ENCODE data around the gene TMPRSS11A.

TMPRSS11A gene, protein sequence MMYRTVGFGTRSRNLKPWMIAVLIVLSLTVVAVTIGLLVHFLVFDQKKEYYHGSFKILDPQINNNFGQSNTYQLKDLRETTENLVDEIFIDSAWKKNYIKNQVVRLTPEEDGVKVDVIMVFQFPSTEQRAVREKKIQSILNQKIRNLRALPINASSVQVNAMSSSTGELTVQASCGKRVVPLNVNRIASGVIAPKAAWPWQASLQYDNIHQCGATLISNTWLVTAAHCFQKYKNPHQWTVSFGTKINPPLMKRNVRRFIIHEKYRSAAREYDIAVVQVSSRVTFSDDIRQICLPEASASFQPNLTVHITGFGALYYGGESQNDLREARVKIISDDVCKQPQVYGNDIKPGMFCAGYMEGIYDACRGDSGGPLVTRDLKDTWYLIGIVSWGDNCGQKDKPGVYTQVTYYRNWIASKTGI

DNA sequence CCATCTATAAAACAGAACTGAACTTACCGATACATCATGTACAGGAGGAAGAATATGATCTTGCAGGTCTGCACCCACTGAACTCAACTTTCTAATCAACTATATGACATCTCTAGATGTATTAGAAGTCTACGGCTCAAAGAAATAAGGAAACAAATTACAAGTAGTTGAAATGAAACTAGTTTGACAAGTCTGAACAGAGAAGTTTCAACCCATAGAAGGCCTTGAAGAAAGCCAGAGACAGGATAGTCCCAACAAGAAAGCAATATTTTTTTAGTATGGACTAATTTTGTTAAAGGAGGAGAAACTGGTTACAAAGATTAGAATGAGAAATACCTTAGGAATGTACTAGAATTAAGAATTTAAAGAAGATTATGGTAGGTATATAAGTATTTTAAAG is at the start of gene TMPRSS11A:
TSS of gene TMPRSS11A (minus strand) at position 138 of the 400 bp plus-strand sequence. CDS start at position 38, 100 bp downstream.
- no peak for DNase-seq (ENCODE audit: low spot score)

DNA sequence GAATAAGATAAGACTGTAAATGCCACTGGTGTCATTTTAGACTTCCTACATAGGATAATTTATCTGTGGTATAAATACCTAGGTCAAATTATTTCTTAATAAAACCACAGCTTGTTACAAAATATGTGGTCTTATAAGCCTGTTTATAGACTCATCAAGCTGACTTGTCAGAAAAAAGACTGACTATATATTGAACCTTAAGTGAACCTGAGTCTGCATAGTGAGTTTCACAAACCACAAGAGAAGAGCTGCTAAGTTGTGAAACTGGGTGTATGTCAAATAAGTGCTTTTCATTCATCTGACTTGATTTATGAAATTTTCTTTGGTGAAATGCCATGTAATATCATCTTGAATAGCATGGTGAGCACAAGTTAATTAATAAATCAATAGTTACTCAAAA is 48.4 kb upstream of the TMPRSS11A start:
- DNase-seq (ENCODE audit: low spot score): no peak

DNA sequence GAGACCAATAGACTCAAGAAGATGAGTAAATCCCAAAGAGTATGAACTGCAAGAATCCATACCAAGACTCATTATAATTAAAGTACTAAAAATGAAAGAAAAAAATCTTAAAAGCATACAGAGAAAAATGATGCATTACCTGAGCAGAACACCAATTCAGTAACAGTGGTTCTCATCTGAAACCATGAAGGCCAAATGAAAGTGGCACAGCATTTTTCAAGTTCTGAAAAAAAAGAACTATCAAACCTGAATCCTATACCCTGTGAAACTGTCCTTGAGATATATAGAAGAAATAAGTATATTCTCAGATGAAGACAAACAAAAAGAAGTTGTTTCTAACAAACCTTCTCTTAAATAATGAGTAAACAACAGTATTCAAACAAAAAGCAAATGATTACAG is 39.6 kb upstream of the TMPRSS11A start:
- DNase-seq (ENCODE audit: low spot score): no peak

DNA sequence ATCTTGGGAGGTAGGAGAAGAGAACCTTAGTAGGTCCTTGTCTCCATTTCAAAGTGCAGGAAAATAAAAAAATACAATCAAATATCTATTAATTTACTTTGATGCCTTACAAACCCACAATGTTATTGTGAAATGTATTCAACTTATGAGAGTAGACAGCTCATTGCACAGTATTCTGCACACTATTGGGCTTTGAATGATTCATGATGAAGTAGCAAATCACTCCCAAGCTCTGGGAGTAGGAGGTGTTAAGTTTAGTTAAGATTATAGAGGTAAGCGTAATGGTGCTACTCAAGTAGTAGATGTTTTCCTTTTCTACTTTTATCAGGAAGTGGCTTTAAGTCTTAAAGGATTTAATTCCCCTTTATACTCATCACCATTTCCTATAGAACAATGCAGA is 32.8 kb upstream of the TMPRSS11A start:
- DNase-seq (ENCODE audit: low spot score): no peak

DNA sequence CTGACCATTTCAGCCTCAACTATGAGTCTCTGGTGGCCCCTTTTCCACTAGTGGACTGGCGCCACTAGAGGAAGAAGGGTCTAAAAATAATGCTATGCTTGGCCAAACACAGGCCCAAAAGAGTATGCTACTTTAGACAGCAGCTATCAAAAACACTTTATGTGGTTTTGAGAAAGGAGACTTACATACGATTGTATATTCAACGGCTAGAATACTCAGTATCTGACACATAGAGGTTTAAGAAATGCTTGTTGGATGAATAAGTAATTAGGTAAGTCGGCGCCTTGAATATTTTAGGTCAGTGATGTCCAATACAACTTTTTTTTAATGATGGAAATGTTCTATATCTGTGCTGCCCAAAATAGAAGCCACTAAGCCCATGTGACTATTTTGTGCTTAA is 25.7 kb upstream of the TMPRSS11A start:
- DNase-seq (ENCODE audit: low spot score): no peak

DNA sequence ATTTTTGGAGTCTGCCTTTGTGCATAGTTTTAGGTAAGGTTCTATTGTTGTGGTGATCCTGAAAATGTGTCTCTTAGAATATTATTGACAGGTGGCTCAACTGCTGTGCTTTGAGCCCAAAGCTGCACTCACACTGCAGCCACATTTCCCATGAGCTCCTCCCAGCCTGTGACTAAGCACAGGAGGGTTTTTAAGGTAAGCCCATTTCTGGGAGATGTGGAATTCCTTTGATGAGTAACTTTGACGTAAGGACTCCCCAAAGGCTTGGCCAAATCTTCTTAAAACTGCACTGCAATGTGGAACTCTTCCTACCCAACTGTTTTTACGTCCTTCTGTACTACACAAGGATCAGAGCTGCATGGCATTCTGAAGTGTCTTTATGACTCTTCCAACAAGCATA is 20.0 kb upstream of the TMPRSS11A start:
- DNase-seq (ENCODE audit: low spot score): no peak

DNA sequence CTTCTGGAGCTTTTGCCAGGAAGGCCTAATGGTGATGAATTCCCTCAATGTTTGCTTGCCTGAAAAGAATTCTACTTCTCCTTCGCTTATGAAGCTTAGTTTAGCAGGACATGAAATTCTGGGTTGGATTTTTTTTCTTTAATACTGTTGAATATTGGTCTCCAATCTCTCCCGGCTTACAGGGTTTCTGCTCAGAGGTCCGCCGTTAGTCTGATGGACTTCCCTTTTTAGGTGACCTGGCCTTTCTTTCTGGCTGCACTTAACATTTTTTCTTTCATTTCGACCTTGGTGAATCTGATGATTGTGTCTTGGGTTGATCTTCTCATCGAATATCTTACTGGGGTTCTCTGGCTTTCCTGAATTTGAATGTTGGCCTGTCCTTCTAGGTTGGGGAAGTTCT is 17.2 kb upstream of the TMPRSS11A start:
- DNase-seq (ENCODE audit: low spot score): no peak

DNA sequence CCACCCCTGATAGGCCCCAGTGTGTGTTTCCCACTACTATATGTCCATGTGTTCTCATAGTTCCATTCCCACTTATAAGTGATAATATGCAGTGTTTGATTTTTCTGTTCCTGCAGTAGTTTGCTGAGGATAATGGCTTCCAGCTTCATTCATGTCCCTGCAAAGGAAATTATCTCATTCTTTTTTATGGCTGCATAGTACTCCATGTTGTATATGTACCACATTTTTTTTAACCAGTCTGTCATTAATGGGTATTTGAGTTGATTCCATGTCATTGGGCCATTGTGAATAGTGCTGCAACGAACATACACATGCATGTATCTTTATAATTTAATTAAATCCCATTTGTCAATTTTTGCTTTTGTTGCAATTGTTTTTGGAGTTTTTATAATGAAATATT is 10.3 kb upstream of the TMPRSS11A start:
- no peak for DNase-seq (ENCODE audit: low spot score)

DNA sequence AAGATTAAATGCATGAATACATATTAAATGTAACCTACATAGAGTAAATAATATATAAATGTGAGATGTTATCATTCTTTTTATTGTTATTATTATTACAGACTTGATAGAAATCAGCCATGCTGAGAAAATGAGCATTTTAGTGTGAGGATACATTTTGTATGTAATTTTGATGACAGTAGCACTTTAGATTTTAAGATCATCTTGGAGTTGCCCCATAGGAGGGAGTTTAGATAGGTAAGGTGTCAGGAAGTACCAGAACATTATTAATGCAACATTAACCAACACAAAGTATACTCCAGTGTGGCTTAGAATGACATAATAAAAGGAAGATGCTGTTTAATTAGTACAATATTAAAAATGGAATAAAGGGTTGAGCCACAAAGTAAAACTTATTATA is 8.4 kb downstream of the TMPRSS11A start:
- no peak for DNase-seq (ENCODE audit: low spot score)

DNA sequence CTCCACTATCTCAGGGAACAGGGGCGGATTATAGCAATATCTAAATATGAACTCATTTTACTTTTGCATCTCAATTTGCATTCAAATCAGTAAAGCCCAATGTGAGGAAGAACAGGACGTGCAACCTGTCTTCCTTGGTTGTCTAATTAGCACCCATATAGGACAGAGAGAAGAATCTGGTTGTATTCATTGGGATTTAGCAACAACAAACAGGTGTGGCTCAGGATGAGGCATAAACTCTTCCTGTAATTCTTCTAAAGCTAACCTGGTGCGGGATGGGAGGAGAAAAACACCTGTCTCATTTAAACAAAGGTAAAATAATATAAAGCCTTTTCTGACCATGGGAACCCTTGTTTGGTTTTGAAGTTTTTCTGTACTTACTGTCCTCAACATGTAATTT is 22.2 kb downstream of the TMPRSS11A start:
- DNase-seq (ENCODE audit: low spot score): no peak

DNA sequence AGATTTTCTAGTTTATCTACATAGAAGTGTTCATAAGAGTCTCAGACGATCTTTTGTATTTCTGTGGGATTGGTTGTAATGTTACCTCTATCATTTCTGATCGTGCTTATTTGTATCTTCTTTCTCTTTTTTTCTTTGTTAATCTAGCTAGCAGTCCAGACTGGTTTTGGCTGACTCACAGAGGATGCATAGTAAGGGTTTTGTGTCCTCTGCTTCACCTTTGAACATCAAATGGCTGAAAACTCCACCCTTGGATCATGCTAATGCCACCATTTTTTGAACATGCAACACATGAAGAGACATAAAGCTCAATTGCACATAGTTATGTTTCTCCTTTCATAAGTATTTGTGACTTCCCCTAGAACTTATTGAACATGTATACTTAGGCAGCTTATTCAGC is 22.8 kb downstream of the TMPRSS11A start:
- no peak for DNase-seq (ENCODE audit: low spot score)

DNA sequence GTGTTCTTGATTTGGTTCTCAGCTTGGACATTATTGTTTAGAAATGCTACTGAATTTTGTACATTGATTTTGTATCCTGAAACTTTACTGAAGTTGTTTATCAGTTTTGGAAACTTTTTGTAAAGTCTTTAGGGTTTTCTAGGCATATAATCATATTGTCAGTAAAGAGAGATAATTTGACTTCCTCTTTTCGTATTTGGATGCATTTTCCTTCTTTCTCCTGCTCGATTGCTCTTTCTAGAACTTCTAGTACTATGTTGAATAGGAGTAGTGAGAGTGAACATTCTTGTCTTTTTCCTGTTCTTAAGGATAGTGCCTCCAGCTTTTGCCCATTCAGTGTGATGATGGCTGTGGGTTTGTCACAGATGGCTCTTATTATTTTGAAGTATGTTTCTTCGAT is 24.1 kb downstream of the TMPRSS11A start:
- DNase-seq (ENCODE audit: low spot score): no peak

DNA sequence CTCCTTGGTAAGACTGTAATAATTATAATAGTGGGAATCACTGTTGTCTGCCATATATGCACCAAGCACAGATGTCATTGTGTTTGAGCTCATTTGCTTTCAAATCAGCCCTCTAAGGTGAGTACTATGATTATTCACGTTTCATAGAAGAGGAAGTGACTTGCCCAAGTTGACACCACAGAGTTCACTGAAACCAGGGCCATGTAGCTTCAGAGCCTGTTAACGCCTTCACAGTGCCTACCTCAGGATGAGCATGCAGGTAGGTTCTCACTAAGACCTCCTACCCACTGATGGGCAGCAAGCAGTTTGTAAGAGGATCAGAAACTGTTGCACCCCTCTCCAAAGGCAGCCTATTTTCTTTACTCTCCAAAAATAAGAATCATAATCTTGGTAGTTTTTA is 27.4 kb downstream of the TMPRSS11A start:
- DNase-seq (ENCODE audit: low spot score): no peak

DNA sequence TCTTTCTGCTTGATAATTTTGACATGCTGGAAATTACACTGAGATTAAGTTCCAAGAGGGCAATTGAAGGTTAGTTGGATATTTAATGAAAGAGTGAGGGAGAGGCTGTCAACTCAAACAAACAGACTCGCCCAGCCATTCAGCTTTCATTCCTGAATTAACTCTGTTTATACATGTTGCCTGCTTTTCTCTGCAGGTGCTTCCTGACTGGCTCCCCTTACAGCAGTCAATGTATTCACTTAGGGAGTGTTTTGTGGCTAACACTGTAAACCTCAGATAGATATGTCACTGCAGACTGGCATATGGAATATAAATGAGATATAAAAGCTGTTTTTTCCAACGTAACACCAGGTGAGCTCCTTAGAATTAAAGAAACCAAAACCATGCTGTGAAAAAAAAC is 28.7 kb downstream of the TMPRSS11A start:
- DNase-seq (ENCODE audit: low spot score): no peak

DNA sequence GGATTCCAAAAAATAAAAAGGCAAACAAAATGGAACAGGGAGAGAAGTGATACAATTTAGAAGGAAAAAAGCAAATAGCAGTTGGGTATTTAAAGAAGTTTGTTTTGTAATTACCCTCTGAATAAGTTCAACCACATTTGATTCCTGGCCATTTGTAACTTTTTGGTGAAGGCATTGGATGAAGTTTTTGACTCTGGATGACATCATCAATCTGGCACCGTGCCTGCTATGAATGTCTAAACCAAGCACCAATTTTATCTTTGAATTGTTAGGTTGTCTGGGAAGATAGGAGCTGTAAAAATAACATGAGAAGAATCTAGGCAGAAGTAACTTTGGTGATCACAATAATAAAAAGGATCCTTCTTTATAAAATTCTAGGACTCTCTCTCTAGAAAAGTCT is 29.5 kb downstream of the TMPRSS11A start:
- no peak for DNase-seq (ENCODE audit: low spot score)

DNA sequence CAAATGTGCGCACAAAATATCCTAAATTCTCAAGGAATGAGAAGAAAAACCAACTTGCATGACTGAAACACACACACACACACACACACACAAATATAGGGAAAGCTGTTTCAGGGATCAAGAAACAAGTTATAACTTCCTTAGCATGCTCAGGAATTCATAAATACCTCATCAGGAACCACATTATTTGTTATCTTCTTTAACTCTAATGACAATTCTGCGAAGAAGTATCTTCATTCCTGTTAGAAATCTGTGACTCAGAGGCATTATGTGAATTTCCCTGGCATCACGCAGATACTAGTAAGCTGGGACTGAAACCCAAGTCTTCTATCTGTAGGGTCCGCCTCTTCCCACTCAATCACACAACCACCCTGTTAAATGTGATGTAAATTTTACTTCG is 30.3 kb downstream of the TMPRSS11A start:
- DNase-seq (ENCODE audit: low spot score): no peak

DNA sequence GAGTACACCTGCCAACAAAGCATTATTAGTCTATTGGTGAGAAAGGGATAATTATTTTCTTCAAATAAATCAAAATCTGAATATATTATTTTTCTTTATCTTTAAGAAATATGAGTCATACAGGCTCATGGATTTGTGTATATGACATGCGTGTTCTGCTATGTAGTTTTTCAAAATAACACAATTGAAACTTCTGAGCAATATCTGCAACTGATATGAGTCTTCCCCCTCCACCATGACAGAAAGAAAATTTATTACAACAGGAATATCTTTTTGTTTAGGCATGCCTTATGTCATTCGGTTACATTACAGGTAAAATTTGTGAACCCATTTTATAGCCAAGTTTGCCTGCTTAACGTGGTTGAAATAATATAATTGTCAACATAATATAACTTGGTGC is 32.0 kb downstream of the TMPRSS11A start:
- DNase-seq (ENCODE audit: low spot score): no peak

DNA sequence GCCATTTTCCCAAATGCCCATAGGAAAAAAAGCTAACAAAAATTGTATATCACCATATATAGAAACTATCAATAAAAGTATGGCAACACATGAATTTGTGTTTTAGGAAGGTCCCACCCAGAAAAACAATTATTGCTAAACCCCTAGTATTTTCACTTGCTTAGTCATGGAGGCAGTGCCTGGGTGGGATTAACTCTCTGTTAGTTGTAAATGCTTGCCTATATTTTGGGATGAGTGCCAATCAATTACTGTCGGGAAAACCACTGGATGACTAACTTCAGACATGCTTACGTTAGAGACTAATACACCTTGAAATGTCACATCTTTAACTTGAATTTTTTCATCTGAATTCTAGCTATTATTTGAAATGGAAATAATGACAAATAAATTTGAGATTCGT is 33.9 kb downstream of the TMPRSS11A start:
- DNase-seq (ENCODE audit: low spot score): no peak

DNA sequence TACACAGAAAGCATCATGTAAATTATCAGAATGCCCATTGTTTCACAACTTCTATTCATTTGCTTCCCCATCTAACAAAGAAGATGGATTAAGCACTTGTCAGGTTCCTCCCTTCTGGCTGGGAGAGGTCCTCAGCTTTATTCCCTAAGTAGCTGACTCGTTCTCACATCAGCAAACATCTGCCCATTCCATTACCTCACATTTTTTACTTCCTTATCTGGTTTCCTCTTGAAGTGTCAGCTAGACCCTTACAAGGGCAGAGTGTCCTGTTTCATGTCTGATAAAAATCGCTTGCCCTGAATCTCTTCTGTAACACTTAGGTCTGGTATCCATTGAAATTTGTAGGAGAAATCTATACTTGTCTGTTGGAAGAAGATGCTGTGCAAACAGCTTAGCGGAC is 34.7 kb downstream of the TMPRSS11A start:
- no peak for DNase-seq (ENCODE audit: low spot score)

DNA sequence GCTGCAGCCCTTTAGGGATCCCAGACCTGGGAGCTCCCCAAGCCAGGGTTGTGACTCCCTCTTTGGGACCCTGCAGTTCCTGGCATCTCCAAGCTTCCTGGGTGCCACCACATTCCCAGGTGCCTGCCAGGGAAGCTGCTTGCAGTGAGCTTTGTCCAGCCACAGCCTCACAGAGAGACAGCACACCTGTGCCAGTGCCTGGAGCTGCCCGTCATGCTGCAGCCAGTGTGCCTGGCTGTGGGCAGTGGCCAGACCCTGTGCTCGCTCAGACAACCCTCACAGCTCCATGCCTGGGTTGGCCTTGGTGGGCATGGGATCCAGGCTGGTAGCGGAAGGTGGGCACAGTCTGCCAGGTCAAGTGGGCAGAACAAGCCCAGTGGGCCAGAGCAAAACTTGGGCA is 36.0 kb downstream of the TMPRSS11A start:
- no peak for DNase-seq (ENCODE audit: low spot score)

DNA sequence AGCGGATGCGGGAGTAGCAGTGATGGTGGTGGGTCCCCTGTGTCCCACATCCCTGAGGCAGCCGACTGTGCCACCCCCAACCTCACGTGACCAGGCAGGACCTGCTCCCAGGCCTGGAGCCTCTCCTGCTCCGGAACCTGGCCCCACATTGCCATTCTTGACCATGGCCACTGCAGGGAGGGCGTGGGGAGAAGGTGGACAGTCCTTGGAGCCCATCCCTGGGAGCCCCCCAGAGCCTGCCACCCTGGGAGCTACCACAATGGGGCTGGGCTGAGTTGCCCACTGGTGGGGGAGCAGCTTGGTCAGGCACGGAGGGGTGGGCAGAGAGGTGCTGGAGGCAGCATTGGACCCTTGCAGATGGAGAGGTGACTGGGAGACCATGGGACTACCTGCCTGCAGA is 36.8 kb downstream of the TMPRSS11A start:
- no peak for DNase-seq (ENCODE audit: low spot score)

DNA sequence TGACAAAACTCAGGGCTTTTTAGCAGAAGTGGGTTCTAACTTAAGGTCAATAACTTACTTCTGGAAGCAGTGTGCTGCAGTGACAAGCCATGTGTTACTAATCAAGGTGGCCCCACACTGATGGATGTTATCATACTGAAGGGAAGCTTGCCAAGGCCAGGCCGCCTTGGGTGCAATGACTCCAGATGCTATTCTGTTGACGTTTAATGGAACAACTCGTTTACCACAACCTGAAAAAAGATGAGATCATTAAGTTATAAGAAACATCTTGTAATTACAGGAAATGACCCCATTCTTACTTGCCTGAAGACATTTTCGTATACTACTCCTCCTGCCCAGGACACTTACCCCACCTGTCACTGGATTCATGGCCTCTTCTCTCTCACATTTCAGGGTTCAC is 40.6 kb downstream of the TMPRSS11A start:
- no peak for DNase-seq (ENCODE audit: low spot score)

DNA sequence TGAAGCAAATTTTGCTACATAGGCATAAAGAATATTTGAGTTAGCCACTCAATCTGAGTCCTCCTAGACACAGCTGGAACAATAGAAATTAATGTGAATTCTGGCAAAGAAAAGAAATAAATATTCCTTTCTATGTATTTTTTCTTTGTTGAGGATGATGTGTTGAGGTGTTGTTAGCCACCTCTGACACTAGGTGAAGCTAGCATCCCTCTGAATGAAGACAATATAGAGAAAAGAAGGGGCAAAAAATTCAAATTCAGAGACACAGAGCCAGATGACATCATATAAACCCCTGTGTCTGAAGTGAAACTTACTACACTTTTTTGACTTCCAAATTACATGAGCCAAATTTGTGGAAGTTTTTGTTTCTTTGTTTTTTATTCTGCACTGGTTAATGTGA is 44.9 kb downstream of the TMPRSS11A start:
- no peak for DNase-seq (ENCODE audit: low spot score)

DNA sequence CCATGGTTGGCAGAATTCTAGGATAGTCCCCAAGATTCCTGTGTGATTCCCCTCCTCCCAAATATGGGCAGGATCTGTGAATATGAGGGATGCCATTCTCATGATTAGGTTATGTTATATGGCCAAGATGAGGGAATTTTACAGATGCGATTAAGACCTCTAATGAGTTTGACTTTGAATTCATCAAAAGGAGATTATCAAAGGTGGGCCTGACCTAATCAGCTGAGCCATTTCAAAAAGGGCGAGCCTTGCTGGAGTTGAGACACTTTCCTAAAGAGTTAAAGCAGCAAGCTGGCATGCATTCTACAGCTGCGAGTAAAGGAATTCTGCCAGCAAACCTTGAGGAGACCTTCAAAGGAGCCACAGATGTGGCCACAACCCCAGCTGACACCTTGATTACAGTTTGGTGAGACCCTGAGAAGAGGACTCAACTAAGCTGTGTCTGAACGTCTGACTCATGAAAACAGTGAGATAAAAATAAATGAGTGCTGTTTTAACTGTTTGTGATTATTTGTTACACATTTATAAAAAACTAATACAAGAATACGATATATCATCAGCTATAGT is 47.8 kb downstream of the TMPRSS11A start:
- DNase-seq (ENCODE audit: low spot score): no peak
